Stimulated activated CD8-positive, alpha-beta memory T cell treated with anti-CD3 and anti-CD28 coated beads, Interleukin-15, amount 100 ng/mL, for 1 hour (primary cell): ENCODE results near the gene XXYLT1.
"Not testable (repeated sequence)": the region's sequence is repeated elsewhere in the genome, so short reads cannot be mapped to it uniquely, and the experiment has no call there.

ENCODE experiments used
- DNase-seq: peaks from one replicate; pipeline ENCODE4 v3.0.0-alpha.2; 2020; ENCODE audit warnings: low read depth

The XXYLT1 gene

DNA sequence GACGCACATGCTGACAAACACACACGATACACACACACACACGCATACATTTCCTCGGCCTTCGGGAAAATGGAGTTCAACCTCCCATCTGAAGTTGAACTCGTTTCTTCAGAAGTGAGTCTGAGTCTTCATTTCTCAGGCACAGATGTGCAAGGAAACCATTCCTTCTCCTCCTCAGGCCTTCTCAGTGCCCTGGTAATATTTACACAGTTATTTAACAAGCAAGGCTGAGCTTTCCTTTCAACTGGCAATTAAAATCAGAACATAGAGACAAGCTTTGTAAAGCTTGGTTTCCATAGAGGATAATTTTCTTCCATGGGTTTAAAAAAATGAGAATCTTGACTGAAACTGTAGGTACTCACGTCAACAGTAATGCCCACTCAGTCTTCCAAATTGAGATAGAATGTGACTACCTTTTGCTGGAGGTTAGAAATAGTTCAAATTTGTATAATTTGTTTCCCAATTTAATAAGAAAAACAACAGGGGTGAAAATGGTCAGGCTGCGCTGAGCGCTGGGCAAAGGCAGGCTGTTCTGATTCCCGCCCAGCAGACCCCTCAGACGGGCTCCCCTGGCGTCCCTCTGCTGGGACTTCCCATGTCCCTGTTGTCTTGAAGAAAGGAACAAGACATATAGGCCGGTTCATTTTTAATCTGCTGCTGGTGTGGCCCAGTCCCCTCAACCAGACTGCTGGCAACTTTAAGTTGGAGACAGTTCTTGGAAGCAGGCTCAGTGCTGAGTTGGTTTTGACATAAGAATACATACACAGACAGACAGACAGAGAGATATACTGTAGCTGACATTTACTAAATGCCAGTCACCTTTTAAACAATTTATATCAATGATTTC, 174.3 kb downstream of the XXYLT1 start:
- no peak for DNase-seq

DNA sequence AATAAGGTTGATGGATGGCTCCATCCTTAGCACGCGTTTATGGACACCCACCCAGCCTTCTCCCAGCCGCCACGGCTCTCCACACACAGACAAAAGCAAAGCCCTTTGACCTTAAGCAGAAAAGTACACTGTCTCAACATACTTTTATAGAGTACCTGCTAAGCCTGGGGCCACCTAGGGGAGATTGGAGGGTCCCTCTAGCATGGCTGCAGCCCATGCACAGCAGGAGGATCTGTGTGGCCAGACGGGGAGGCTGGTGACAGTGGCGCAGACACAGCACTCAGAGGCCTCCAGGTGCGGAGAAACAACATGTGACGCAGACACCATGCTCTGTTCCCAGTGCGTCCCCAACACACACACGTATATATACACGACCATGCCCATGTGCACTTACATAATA, 174.9 kb downstream of the XXYLT1 start:
- no peak for DNase-seq

- DNase-seq = no peak
These were observed 175.3 kb downstream of the XXYLT1 start for GRCh38 chr3:195095704-195096036.

- DNase-seq = no peak
These were observed 175.8 kb downstream of the XXYLT1 start for GRCh38 chr3:195095035-195095703.

- DNase-seq = no peak
These were observed 176.6 kb downstream of the XXYLT1 start for GRCh38 chr3:195094191-195094921.

- no peak for DNase-seq
These were observed 177.2 kb downstream of the XXYLT1 start for GRCh38 chr3:195093731-195094130.

DNA sequence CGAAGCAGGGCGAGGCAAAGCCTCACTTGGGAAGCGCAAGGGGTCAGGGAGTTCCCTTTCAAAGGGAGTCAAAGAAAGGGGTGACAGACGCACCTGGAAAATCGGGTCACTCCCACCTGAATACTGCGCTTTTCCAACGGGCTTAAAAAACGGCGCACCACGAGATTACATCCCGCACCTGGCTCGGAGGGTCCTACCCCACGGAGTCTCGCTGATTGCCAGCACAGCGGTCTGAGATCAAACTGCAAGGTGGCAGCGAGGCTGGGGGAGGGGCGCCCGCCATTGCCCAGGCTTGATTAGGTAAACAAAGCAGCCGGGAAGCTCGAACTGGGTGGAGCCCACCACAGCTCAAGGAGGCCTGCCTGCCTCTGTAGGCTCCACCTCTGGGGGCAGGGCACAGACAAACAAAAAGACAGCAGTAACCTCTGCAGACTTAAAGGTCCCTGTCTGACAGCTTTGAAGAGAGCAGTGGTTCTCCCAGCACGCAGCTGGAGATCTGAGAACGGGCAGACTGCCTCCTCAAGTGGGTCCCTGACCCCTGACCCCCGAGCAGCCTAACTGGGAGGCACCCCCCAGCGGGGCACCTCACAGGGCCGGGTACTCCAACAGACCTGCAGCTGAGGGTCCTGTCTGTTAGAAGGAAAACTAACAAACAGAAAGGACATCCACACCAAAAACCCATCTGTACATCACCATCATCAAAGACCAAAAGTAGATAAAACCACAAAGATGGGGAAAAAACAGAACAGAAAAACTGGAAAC, 182.9 kb downstream of the XXYLT1 start:
- DNase-seq = not testable (repeated sequence)

GRCh38 chr3:195087328-195087727, 183.6 kb downstream of the XXYLT1 start:
- no peak for DNase-seq

- DNase-seq = no peak
These were observed 184.1 kb downstream of the XXYLT1 start for GRCh38 chr3:195086885-195087284.

DNA sequence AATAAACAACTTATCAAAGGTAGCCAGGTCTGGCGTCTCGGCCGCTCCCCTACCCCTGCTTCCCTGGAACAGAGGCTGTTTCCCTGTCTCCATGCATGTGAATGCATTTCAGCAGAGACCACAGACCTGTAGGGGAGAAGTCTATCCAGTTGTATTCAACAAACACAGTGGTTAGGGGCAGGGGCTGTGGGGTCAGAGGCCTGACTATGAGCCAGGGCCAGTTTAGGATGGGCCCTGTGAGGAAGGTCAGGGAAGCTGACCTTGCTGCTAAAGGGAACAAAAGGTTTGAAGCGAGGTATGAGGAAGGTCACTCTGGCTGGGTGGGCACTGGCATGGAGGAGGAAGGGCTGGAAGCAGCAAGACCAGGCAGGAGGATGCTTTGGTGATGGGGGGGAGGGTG, 184.6 kb downstream of the XXYLT1 start:
- no peak for DNase-seq

GRCh38 chr3:195085356-195086130, 185.4 kb downstream of the XXYLT1 start:
- no peak for DNase-seq

DNA sequence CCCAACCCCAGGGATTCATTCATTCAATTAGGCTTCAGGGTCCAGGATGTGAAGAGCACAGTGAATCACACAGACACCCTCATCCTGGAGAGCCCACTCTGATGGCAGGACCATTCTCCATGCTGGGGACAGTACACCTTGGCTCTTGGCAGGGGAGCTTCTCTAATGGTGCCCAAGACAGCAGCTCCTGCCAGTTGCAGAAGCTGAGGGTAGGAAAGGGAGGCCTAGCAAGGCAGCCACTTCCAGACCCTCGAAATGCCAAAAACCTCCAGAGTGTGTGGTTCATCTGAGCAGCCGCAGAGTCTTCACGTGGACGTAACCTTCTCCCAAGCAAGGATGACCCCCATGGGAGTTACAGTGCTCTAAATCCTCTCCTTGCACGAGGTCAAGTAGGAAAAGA, 186.2 kb downstream of the XXYLT1 start:
- no peak for DNase-seq

DNA sequence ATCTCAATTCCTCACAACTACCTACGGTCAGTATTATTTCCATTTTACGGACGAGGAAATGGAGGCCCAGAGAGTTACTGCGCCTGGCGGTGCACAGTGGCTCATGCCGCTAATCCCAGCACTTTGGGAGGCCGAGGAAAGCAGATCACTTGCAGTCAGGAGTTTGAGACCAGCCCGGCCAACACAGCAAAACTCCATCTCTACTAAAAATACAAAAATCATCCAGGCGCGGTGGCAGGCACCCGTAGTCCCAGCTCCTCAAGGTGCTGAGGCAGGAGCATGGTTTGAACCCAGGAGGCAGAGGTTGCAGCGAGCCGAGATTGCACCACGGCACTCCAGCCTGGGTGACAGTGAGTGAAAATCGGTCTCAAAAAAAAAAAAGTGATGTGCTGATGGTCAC, 187.3 kb downstream of the XXYLT1 start:
- DNase-seq = no peak

- DNase-seq = no peak
These were observed 188.1 kb downstream of the XXYLT1 start for GRCh38 chr3:195082811-195083210.

DNA sequence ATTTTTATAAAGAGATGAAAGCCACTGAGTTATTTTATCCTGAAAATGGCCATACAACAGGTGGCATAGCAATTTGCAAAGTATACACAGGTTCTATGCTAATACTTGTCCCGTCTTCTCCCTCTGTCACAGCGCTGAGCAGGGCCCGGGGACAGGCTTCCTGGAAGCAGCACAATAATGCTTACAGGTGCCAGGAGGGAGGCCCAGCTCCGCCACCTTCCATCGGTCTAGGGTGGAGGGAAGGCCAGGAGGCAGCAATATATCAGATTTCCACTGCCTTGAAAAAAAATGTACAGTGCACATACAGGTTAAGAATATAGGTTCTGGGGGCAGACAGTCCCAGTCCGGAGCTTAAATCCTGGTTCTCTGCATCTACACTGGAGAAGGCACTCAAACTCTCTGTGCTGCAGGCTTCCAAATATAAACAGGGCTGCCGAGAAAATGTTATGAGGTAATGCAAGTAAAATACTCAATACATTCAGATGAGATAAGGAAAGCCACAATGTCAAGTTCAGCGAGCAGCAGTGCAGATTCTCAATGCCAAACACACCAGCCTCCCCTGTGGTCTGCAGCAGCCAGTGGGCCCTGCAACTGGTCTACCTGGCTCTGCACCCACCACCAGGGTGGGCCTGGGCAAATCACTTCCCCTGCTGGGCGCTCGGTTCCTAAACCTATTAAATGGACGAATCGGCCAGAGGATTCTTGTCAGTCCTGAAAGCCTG, 189.6 kb downstream of the XXYLT1 start:
- DNase-seq = no peak

DNA sequence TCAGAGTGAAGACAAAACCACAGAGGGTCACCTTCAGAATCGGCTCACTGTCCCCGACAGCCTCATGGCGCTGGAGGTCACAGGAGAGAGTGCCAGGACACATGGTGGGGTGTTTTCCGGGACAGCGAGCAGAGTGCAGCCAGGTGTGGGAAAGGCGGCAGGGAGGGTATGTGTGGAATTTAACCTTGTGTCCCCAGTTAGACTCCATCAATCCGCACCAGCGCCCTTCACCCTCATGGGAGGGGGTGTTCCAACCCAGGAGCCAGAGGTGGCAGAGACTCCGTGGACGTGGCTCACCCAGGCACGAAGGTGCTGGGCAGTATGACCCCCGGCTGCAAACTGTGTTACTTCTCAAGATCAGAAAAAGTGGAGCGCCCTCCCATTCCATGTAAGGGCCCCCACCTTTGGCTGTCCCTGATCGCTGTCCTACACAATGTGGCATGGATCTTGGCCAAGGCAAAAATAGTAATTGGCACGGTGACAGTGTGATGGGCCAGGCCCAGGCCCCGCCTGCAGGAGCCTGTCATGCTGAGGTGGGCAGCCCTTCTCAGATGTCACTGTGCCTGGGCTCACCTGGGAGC, 190.3 kb downstream of the XXYLT1 start:
- no peak for DNase-seq

DNA sequence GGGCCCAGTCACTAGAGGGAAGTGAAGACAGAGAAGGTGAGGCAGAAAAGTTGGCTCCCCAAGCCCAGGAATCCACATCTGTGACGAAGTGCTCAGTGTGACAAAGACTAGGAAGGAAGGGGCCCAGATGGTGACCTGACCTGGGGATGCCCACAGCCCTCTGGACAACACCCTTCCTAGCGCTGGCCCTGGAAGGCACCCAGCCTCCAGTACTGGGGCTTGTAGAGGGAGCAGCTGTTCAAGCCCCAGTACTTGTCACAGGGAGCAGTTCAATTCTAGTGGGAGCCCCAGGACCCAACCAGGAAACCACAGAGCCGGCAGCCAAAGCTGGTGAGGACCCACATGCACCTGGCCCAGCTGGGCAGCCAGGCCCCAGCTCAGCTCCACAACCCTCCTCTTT, 190.8 kb downstream of the XXYLT1 start:
- DNase-seq = no peak

DNA sequence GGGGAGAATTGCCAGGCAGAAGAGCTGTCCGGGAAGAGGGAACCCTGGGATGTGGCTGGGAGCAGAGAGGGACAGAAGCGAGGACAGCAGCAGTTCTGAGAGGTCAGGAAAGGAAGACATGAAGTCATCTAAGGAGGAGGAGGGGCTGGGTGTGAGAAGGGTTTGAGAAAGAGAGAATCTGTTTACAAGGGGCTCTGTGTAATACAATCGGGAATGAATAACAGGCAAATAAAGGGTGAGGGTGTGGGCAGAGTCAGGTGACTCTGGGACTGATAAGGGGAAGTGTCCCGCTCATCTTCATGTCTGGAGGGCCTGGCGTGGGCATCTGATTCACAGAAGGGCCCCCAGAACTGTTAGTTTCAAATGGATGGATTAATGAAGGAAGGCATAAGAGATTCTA, 191.3 kb downstream of the XXYLT1 start:
- no peak for DNase-seq

GRCh38 chr3:195078891-195079440, 192.0 kb downstream of the XXYLT1 start:
- no peak for DNase-seq
